NCI-H1694 (cell line): ENCODE measurements around the gene SCN8A.

ENCODE experiments used
- DNase-seq: peaks from one replicate; lab custom pipeline; 2025; lab: John Stamatoyannopoulos, UW

Gene SCN8A

GRCh38 chr12:51852404-51853137 is 261.5 kb downstream of the SCN8A start:
- DNase-seq, result no peak

GRCh38 chr12:51855586-51856428 is 264.8 kb downstream of the SCN8A start:
- no peak for DNase-seq

DNA sequence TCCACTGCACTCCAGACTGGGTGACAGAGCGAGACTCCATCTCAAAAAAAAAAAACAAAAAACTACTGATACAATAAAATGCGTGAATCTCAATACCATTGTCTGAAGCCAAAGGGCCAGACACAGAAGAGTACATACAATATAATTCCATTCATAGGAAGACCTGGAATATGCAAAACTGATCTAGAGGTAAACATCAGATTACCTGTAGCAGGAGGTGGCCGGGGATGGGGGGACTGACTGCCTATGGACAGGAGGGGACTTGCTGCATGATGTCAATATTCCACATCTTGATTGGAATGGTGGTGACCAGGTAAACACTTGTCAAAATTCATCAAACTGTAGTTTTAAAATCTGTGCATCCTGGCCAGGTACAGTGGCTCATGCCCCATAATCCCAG is 270.0 kb downstream of the SCN8A start:
- DNase-seq, result no peak
